WTC11 (cell line): ENCODE results near the gene LIMS2. TPM values are rescaled to one million over a fixed set of nuclear protein-coding genes. Genes with fewer than 3 reads are reported as not detected.

Experiments
- ATAC-seq: fragments of 200-7000 bp; cut with Tn5 transposase; 2 replicates; pipeline ENCODE4 v1.10.0; 2021; ENCODE audit warnings: mild to moderate bottlenecking, moderate library complexity
- CTCF ChIA-PET: fragments of 300-600 bp; sonication (Branson Sonifier 250); formaldehyde crosslinking; loops from one replicate; lab custom pipeline; 2021; ENCODE audit warnings: antibody characterized with exemption; lab: Charles Lee
- POLR2A ChIA-PET: fragments of 350-600 bp; sonication (Branson Sonifier 250); formaldehyde crosslinking; loops from one replicate; lab custom pipeline; 2021; ENCODE audit warnings: antibody characterized with exemption; lab: Charles Lee
- DNase-seq: peaks from one replicate; pipeline ENCODE4 v3.0.0; 2021; ENCODE audit warnings: low spot score
- H3K27ac Mint-ChIP-seq: 2 replicates; pipeline ENCODE4 v1.8.0; 2021; ENCODE audit warnings: mixed read lengths
- H3K27me3 Mint-ChIP-seq: 2 replicates; pipeline ENCODE4 v1.8.0; 2021; ENCODE audit warnings: low read depth, mild to moderate bottlenecking, moderate library complexity, mixed read lengths
- H3K36me3 Mint-ChIP-seq: 2 replicates; pipeline ENCODE4 v1.8.0; 2021; ENCODE audit warnings: mixed read lengths
- H3K4me1 Mint-ChIP-seq: 2 replicates; pipeline ENCODE4 v1.8.0; 2022; ENCODE audit warnings: mixed read lengths
- H3K4me3 Mint-ChIP-seq: 2 replicates; pipeline ENCODE4 v1.8.0; 2021; ENCODE audit warnings: mild to moderate bottlenecking, moderate library complexity, mixed read lengths
- H3K9me3 Mint-ChIP-seq: 2 replicates; pipeline ENCODE4 v1.8.0; 2021; ENCODE audit warnings: mixed read lengths
- AFF4 ChIP-seq: sonication (generic); formaldehyde crosslinking; IDR thresholded peaks from 2 replicates; pipeline ENCODE4 v1.8.1; 2023; ENCODE audit warnings: mild to moderate bottlenecking, missing genetic modification reagents, borderline replicate concordance
- AR ChIP-seq: fragments of 250-450 bp; sonication (Bioruptor Pico); IDR thresholded peaks from 2 replicates; pipeline ENCODE4 v1.9.0; 2021; ENCODE audit warnings: mild to moderate bottlenecking
- E2F1 ChIP-seq: sonication (generic); formaldehyde crosslinking; IDR thresholded peaks from 2 replicates; pipeline ENCODE4 v1.8.0; 2022; ENCODE audit warnings: mild to moderate bottlenecking, missing genetic modification reagents
- E2F4 ChIP-seq: sonication (generic); formaldehyde crosslinking; IDR thresholded peaks from 2 replicates; pipeline ENCODE4 v1.8.1; 2022; ENCODE audit warnings: low read depth, mild to moderate bottlenecking, moderate library complexity, missing genetic modification reagents, borderline replicate concordance
- E2F5 ChIP-seq: sonication (generic); formaldehyde crosslinking; IDR thresholded peaks from 2 replicates; pipeline ENCODE4 v1.8.1; 2022; ENCODE audit warnings: mild to moderate bottlenecking, moderate library complexity, missing genetic modification reagents
- ELF4 ChIP-seq: sonication (generic); formaldehyde crosslinking; IDR thresholded peaks from 2 replicates; pipeline ENCODE4 v1.8.1; 2022; ENCODE audit warnings: low read depth, mild to moderate bottlenecking, moderate library complexity, missing genetic modification reagents
- FOXK1 ChIP-seq: sonication (generic); formaldehyde crosslinking; IDR thresholded peaks from 2 replicates; pipeline ENCODE4 v1.8.0; 2022; ENCODE audit warnings: mild to moderate bottlenecking, moderate library complexity, missing genetic modification reagents
- HMGXB4 ChIP-seq: sonication (generic); formaldehyde crosslinking; IDR thresholded peaks from 2 replicates; pipeline ENCODE4 v1.8.1; 2023; ENCODE audit warnings: mild to moderate bottlenecking, moderate library complexity, missing genetic modification reagents
- JUN ChIP-seq: sonication (generic); formaldehyde crosslinking; IDR thresholded peaks from 2 replicates; pipeline ENCODE4 v1.8.0; 2023; ENCODE audit warnings: mild to moderate bottlenecking, missing genetic modification reagents
- MYBL2 ChIP-seq: sonication (generic); formaldehyde crosslinking; IDR thresholded peaks from 2 replicates; pipeline ENCODE4 v1.8.1; 2023; ENCODE audit warnings: mild to moderate bottlenecking, moderate library complexity, missing genetic modification reagents
- ZMAT4 ChIP-seq: fragments of 250-450 bp; sonication (Bioruptor Pico); IDR thresholded peaks from 2 replicates; pipeline ENCODE4 v1.9.0; 2021; ENCODE audit warnings: mild to moderate bottlenecking
- ZNF138 ChIP-seq: sonication (generic); formaldehyde crosslinking; conservative IDR thresholded peaks from 2 replicates; pipeline ENCODE4 v1.8.1; 2022; ENCODE audit warnings: mild to moderate bottlenecking, moderate library complexity, missing genetic modification reagents
- ZNF425 ChIP-seq: fragments of 250-450 bp; sonication (Bioruptor Pico); conservative IDR thresholded peaks from 2 replicates; pipeline ENCODE4 v1.9.0; 2021; ENCODE audit warnings: mild to moderate bottlenecking
- ZNF671 ChIP-seq: fragments of 250-450 bp; sonication (Bioruptor Pico); IDR thresholded peaks from 2 replicates; pipeline ENCODE4 v1.8.0; 2021; ENCODE audit warnings: mild to moderate bottlenecking
- total RNA-seq: library from RNA; stranded (reverse); gene quantifications from 3 replicates; pipeline ENCODE4 v1.2.3, GENCODE V29; 2021

The LIMS2 gene
- total RNA-seq, 1 experiment from 2014 or later = 2.4 TPM

- TF ChIP-seq ZNF425 (CRISPR knock-in tag) (no peak), ZNF138 (CRISPR knock-in tag) (no peak), ZMAT4 (CRISPR knock-in tag) (no peak)
Measured at GRCh38 chr2:127629637-127630036, 45.7 kb downstream of the LIMS2 start (continued).

GRCh38 chr2:127628767-127629614 lies 46.3 kb downstream of the LIMS2 start:
- ChIA-PET POLR2A (no interaction called here), CTCF (interaction anchor here (0.9 to 1.6 kb wide), 2 partner anchors 9 to 37 kb away, joined by 3 to 8 read pairs; no protein-coding TSS in a partner anchor)
- no peak for DNase-seq
- TF ChIP-seq AR (CRISPR knock-in tag) (no peak), E2F1 (no peak), E2F4 (CRISPR knock-in tag) (no peak), E2F5 (no peak), JUN (CRISPR knock-in tag) (no peak), ELF4 (no peak), HMGXB4 (CRISPR knock-in tag) (no peak), ZNF671 (CRISPR knock-in tag) (no peak), FOXK1 (CRISPR knock-in tag) (no peak), AFF4 (CRISPR knock-in tag) (no peak), MYBL2 (CRISPR knock-in tag) (no peak)
- no peak overlapping the region for H3K27ac Mint-ChIP-seq
- H3K4me1 Mint-ChIP-seq = no peaks in the 10 kb centered on the region
- H3K4me3 Mint-ChIP-seq = no peak overlapping the region
- no peaks in the 10 kb centered on the region for H3K27me3 Mint-ChIP-seq
- H3K9me3 Mint-ChIP-seq = no peaks in the 10 kb centered on the region
- no peaks in the 10 kb centered on the region for H3K36me3 Mint-ChIP-seq
- ATAC-seq = no peak
